ENCODE measurements around the gene TRPV3.
"Not testable (repeated sequence)": the region's sequence is repeated elsewhere in the genome, so short reads cannot be mapped to it uniquely, and the experiment has no call there.

GRCh38 chr17:3578667-3579066, 21.1 kb upstream of the TRPV3 start:
- TF ChIP-seq CTCF (conservative IDR thresholded peaks at IDR 0.05; ENCODE audit: low read depth in 2 of 2); POLR2AphosphoS5 (IDR thresholded peaks at IDR 0.05; ENCODE audit: low read depth); EZH2 (IDR thresholded peaks at IDR 0.05; ENCODE audit: low read depth, unreplicated experiment): not testable (repeated sequence)
